ENCODE data around the gene PCBP3.

PCBP3 gene

GRCh38 chr21:45725844-45726200 is 82.3 kb downstream of the PCBP3 start:
- DNase-seq (ENCODE audit: low read depth, low spot score), result no peak
- no peaks in the 10 kb centered on the region; the same call in 1 of the 2 replicates for H3K4me1 ChIP-seq (ENCODE audit: control insufficient read depth, insufficient read depth, low read length)
- no peaks in the 10 kb centered on the region for H3K9me3 ChIP-seq (ENCODE audit: control insufficient read depth, insufficient read depth, low read length)
- H3K36me3 ChIP-seq (ENCODE audit: control insufficient read depth, insufficient read depth, low read length), result no peaks in the 10 kb centered on the region
- no peaks in the 10 kb centered on the region for H3K27me3 ChIP-seq (ENCODE audit: control insufficient read depth, insufficient read depth, low read length)
- H3K27ac ChIP-seq (ENCODE audit: low read length), result no peak overlapping the region
- WGBS (ENCODE audit: insufficient coverage, insufficient read length), result no CpG with 5 or more reads among the region's 7 CpGs
- H3K4me3 ChIP-seq (ENCODE audit: low read length), result no peak overlapping the region

GRCh38 chr21:45726438-45726837 is 82.9 kb downstream of the PCBP3 start:
- no peak overlapping the region for H3K27ac ChIP-seq (ENCODE audit: low read length)
- WGBS (ENCODE audit: insufficient coverage, insufficient read length), result no CpG with 5 or more reads among the region's 10 CpGs
- H3K9me3 ChIP-seq (ENCODE audit: control insufficient read depth, insufficient read depth, low read length), result no peaks in the 10 kb centered on the region
- no peak overlapping the region for H3K4me3 ChIP-seq (ENCODE audit: low read length)
- no peaks in the 10 kb centered on the region for H3K36me3 ChIP-seq (ENCODE audit: control insufficient read depth, insufficient read depth, low read length)
- H3K27me3 ChIP-seq (ENCODE audit: control insufficient read depth, insufficient read depth, low read length), result no peaks in the 10 kb centered on the region
- DNase-seq (ENCODE audit: low read depth, low spot score), result no peak
- H3K4me1 ChIP-seq (ENCODE audit: control insufficient read depth, insufficient read depth, low read length), result no peaks in the 10 kb centered on the region; the same call in 1 of the 2 replicates

GRCh38 chr21:45727390-45727789 is 83.9 kb downstream of the PCBP3 start:
- DNase-seq (ENCODE audit: low read depth, low spot score), result no peak
- no peak overlapping the region for H3K27ac ChIP-seq (ENCODE audit: low read length)
- no peaks in the 10 kb centered on the region for H3K36me3 ChIP-seq (ENCODE audit: control insufficient read depth, insufficient read depth, low read length)
- no peak overlapping the region for H3K4me3 ChIP-seq (ENCODE audit: low read length)
- no CpG with 5 or more reads among the region's 2 CpGs for WGBS (ENCODE audit: insufficient coverage, insufficient read length)
- no peaks in the 10 kb centered on the region for H3K27me3 ChIP-seq (ENCODE audit: control insufficient read depth, insufficient read depth, low read length)
- H3K4me1 ChIP-seq (ENCODE audit: control insufficient read depth, insufficient read depth, low read length), result no peaks in the 10 kb centered on the region; the same call in 1 of the 2 replicates
- H3K9me3 ChIP-seq (ENCODE audit: control insufficient read depth, insufficient read depth, low read length), result no peaks in the 10 kb centered on the region

- Histone ChIP-seq H3K4me3 (ENCODE audit: low read length) (no peak overlapping the region), H3K36me3 (ENCODE audit: control insufficient read depth, insufficient read depth, low read length) (no peaks in the 10 kb centered on the region), H3K27ac (ENCODE audit: low read length) (no peak overlapping the region), H3K27me3 (ENCODE audit: control insufficient read depth, insufficient read depth, low read length) (no peaks in the 10 kb centered on the region), H3K4me1 (ENCODE audit: control insufficient read depth, insufficient read depth, low read length) (no peaks in the 10 kb centered on the region), H3K9me3 (ENCODE audit: control insufficient read depth, insufficient read depth, low read length) (no peaks in the 10 kb centered on the region)
- WGBS (ENCODE audit: insufficient coverage, insufficient read length), result no CpG with 5 or more reads among the region's 14 CpGs
- no peak for DNase-seq (ENCODE audit: low read depth, low spot score)
Observed at GRCh38 chr21:45735259-45736000, 91.9 kb downstream of the PCBP3 start.

GRCh38 chr21:45736042-45736689 is 92.6 kb downstream of the PCBP3 start:
- Histone ChIP-seq H3K27ac (ENCODE audit: low read length) (no peak overlapping the region), H3K27me3 (ENCODE audit: control insufficient read depth, insufficient read depth, low read length) (no peaks in the 10 kb centered on the region), H3K36me3 (ENCODE audit: control insufficient read depth, insufficient read depth, low read length) (no peaks in the 10 kb centered on the region), H3K4me3 (ENCODE audit: low read length) (no peak overlapping the region), H3K4me1 (ENCODE audit: control insufficient read depth, insufficient read depth, low read length) (no peaks in the 10 kb centered on the region), H3K9me3 (ENCODE audit: control insufficient read depth, insufficient read depth, low read length) (no peaks in the 10 kb centered on the region)
- no peak for DNase-seq (ENCODE audit: low read depth, low spot score)
- WGBS (ENCODE audit: insufficient coverage, insufficient read length), result no CpG with 5 or more reads among the region's 10 CpGs

GRCh38 chr21:45736690-45737484 is 93.4 kb downstream of the PCBP3 start:
- no CpG with 5 or more reads among the region's 17 CpGs for WGBS (ENCODE audit: insufficient coverage, insufficient read length)
- Histone ChIP-seq H3K4me3 (ENCODE audit: low read length) (no peak overlapping the region), H3K27me3 (ENCODE audit: control insufficient read depth, insufficient read depth, low read length) (no peaks in the 10 kb centered on the region), H3K27ac (ENCODE audit: low read length) (no peak overlapping the region), H3K36me3 (ENCODE audit: control insufficient read depth, insufficient read depth, low read length) (no peaks in the 10 kb centered on the region), H3K9me3 (ENCODE audit: control insufficient read depth, insufficient read depth, low read length) (no peaks in the 10 kb centered on the region), H3K4me1 (ENCODE audit: control insufficient read depth, insufficient read depth, low read length) (no peaks in the 10 kb centered on the region)
- DNase-seq (ENCODE audit: low read depth, low spot score), result no peak

GRCh38 chr21:45737485-45738166 is 94.1 kb downstream of the PCBP3 start:
- Histone ChIP-seq H3K27ac (ENCODE audit: low read length) (no peak overlapping the region), H3K9me3 (ENCODE audit: control insufficient read depth, insufficient read depth, low read length) (no peaks in the 10 kb centered on the region), H3K4me1 (ENCODE audit: control insufficient read depth, insufficient read depth, low read length) (no peaks in the 10 kb centered on the region), H3K36me3 (ENCODE audit: control insufficient read depth, insufficient read depth, low read length) (no peaks in the 10 kb centered on the region), H3K27me3 (ENCODE audit: control insufficient read depth, insufficient read depth, low read length) (no peaks in the 10 kb centered on the region), H3K4me3 (ENCODE audit: low read length) (no peak overlapping the region)
- DNase-seq (ENCODE audit: low read depth, low spot score), result no peak
- WGBS (ENCODE audit: insufficient coverage, insufficient read length), result no CpG with 5 or more reads among the region's 12 CpGs

GRCh38 chr21:45739218-45740087 is 95.9 kb downstream of the PCBP3 start:
- Histone ChIP-seq H3K4me1 (ENCODE audit: control insufficient read depth, insufficient read depth, low read length) (no peaks in the 10 kb centered on the region), H3K27ac (ENCODE audit: low read length) (no peak overlapping the region), H3K36me3 (ENCODE audit: control insufficient read depth, insufficient read depth, low read length) (no peaks in the 10 kb centered on the region), H3K27me3 (ENCODE audit: control insufficient read depth, insufficient read depth, low read length) (no peaks in the 10 kb centered on the region), H3K4me3 (ENCODE audit: low read length) (no peak overlapping the region), H3K9me3 (ENCODE audit: control insufficient read depth, insufficient read depth, low read length) (no peaks in the 10 kb centered on the region)
- no peak for DNase-seq (ENCODE audit: low read depth, low spot score)
- WGBS (ENCODE audit: insufficient coverage, insufficient read length), result no CpG with 5 or more reads among the region's 5 CpGs

- Histone ChIP-seq H3K4me1 (ENCODE audit: control insufficient read depth, insufficient read depth, low read length) (no peaks in the 10 kb centered on the region), H3K27me3 (ENCODE audit: control insufficient read depth, insufficient read depth, low read length) (no peaks in the 10 kb centered on the region)
Observed at GRCh38 chr21:45740088-45740440, 96.5 kb downstream of the PCBP3 start.

More at GRCh38 chr21:45740088-45740440, 96.5 kb downstream of the PCBP3 start:
- no peaks in the 10 kb centered on the region for H3K9me3 ChIP-seq (ENCODE audit: control insufficient read depth, insufficient read depth, low read length)
- H3K4me3 ChIP-seq (ENCODE audit: low read length), result no peak overlapping the region
- no peak overlapping the region for H3K27ac ChIP-seq (ENCODE audit: low read length)
- H3K36me3 ChIP-seq (ENCODE audit: control insufficient read depth, insufficient read depth, low read length), result no peaks in the 10 kb centered on the region
- no peak for DNase-seq (ENCODE audit: low read depth, low spot score)
- no CpG with 5 or more reads among the region's 9 CpGs for WGBS (ENCODE audit: insufficient coverage, insufficient read length)
